Brain microvascular endothelial cell (primary cell): ENCODE results near the gene APBA2.

ENCODE experiments used
- DNase-seq: peaks from one replicate; pipeline ENCODE4 v3.0.0-alpha.2; 2020
- H3K27ac ChIP-seq: fragments of 250-450 bp; sonication (Bioruptor Pico); 2 replicates; pipeline ENCODE4 v1.5.1; 2020; ENCODE audit warnings: mild to moderate bottlenecking, moderate library complexity
- H3K27me3 ChIP-seq: fragments of 250-450 bp; sonication (Bioruptor Pico); replicated peaks from 2 replicates; pipeline ENCODE4 v1.5.1; 2020; ENCODE audit warnings: mild to moderate bottlenecking
- H3K36me3 ChIP-seq: fragments of 250-450 bp; sonication (Bioruptor Pico); replicated peaks from 2 replicates; pipeline ENCODE4 v1.5.1; 2020; ENCODE audit warnings: mild to moderate bottlenecking
- H3K4me3 ChIP-seq: 2 replicates; pipeline ENCODE4 v1.5.1; 2011; ENCODE audit warnings: low read depth, mild to moderate bottlenecking, control low read depth, low read length, moderate library complexity
- CTCF ChIP-seq: IDR thresholded peaks from 2 replicates; pipeline ENCODE4 v1.5.1; 2011; ENCODE audit warnings: low read depth, mild to moderate bottlenecking, moderate library complexity, low read length, control low read depth, inconsistent platforms; ENCODE audit errors: missing control alignments
- in situ Hi-C: cut with HindIII; loops from 2 replicates; pipeline ENCODE4 v1.10.0; 2017; ENCODE audit warnings: low sequenced_read_pairs, low pct_ligation_motif_present

The APBA2 gene

GRCh38 chr15:29106551-29107290 is 220.9 kb downstream of the APBA2 start:
- in situ Hi-C loops: no loop called here
- H3K4me3 ChIP-seq: no peak overlapping the region
- H3K27me3 ChIP-seq: no peaks in the 10 kb centered on the region
- H3K36me3 ChIP-seq: no peaks in the 10 kb centered on the region
- no peak for TF ChIP-seq CTCF
- no peak for DNase-seq
- H3K27ac ChIP-seq: no peak overlapping the region

- no peak overlapping the region for H3K4me3 ChIP-seq
- H3K27ac ChIP-seq: no peak overlapping the region
- H3K36me3 ChIP-seq: no peaks in the 10 kb centered on the region
- in situ Hi-C loops: no loop called here
- no peak for DNase-seq
- no peak for TF ChIP-seq CTCF
- H3K27me3 ChIP-seq: no peaks in the 10 kb centered on the region
Observed at GRCh38 chr15:29107291-29107890, 221.6 kb downstream of the APBA2 start.

GRCh38 chr15:29107971-29108645 is 222.3 kb downstream of the APBA2 start:
- in situ Hi-C loops: no loop called here
- H3K36me3 ChIP-seq: no peaks in the 10 kb centered on the region
- no peak overlapping the region for H3K4me3 ChIP-seq
- H3K27ac ChIP-seq: no peak overlapping the region
- no peaks in the 10 kb centered on the region for H3K27me3 ChIP-seq
- DNase-seq: no peak
- no peak for TF ChIP-seq CTCF

GRCh38 chr15:29109762-29110161 is 224.0 kb downstream of the APBA2 start:
- H3K27me3 ChIP-seq: no peaks in the 10 kb centered on the region
- no peak for TF ChIP-seq CTCF
- H3K36me3 ChIP-seq: no peaks in the 10 kb centered on the region
- no peak overlapping the region for H3K27ac ChIP-seq
- no peak overlapping the region for H3K4me3 ChIP-seq
- in situ Hi-C loops: no loop called here
- DNase-seq: no peak

GRCh38 chr15:29110176-29110575 is 224.4 kb downstream of the APBA2 start:
- TF ChIP-seq CTCF: no peak
- H3K27me3 ChIP-seq: no peaks in the 10 kb centered on the region
- no peak overlapping the region for H3K4me3 ChIP-seq
- no peaks in the 10 kb centered on the region for H3K36me3 ChIP-seq
- H3K27ac ChIP-seq: no peak overlapping the region
- DNase-seq: no peak
- in situ Hi-C loops: no loop called here
